ENCODE measurements around the gene FBLN2.

DNA sequence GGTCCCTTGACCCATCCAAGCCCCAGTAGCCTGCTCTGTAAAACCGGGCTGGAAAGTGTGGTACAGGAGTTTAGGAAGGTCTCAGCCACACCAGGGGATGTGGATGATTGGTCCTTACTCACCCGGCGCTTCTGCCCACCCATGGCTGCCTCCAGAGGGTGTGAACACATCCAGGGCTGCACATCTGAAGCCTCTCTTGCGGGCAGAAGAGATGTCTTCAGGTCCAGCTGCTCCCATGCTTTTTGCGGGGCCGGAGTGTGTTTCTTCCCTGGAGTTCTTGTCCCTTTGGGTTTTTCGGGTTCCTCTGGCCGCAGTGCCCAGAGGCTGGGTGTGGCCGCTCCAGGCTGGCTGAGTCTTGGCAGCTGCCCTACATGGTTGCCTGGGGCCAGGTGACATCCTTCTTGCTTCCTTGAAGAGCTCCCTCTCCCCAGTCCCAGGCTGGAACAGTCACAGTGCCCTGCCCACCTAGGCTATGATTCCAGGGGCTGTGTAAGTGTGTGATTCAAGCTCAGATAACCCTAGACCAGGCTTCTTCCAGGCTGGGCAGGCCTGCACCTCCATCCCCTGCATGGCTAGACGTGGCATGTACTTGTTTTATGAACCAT is 34.9 kb upstream of the FBLN2 start:
- TF ChIP-seq, protein P1, sequence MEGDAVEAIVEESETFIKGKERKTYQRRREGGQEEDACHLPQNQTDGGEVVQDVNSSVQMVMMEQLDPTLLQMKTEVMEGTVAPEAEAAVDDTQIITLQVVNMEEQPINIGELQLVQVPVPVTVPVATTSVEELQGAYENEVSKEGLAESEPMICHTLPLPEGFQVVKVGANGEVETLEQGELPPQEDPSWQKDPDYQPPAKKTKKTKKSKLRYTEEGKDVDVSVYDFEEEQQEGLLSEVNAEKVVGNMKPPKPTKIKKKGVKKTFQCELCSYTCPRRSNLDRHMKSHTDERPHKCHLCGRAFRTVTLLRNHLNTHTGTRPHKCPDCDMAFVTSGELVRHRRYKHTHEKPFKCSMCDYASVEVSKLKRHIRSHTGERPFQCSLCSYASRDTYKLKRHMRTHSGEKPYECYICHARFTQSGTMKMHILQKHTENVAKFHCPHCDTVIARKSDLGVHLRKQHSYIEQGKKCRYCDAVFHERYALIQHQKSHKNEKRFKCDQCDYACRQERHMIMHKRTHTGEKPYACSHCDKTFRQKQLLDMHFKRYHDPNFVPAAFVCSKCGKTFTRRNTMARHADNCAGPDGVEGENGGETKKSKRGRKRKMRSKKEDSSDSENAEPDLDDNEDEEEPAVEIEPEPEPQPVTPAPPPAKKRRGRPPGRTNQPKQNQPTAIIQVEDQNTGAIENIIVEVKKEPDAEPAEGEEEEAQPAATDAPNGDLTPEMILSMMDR (conservative IDR thresholded peaks at IDR 0.05) = no peak
- TF ChIP-seq ZFX (IDR thresholded peaks at IDR 0.05) = no peak
